Measurements from ENCODE around the gene RENBP.

- TF ChIP-seq CTCF (IDR thresholded peaks at IDR 0.05) (no peak), POLR2A (IDR thresholded peaks at IDR 0.05) (no peak)
Observed at GRCh38 chrX:153903238-153903980, 41.0 kb downstream of the RENBP start.
